Central memory CD8-positive, alpha-beta T cell (primary cell): ENCODE results near the gene DMRTA1.
"Not testable (repeated sequence)": the region's sequence is repeated elsewhere in the genome, so short reads cannot be mapped to it uniquely, and the experiment has no call there.

Experiments
- ATAC-seq: fragments of 150-1000 bp; cut with Tn5 transposase; replicated peaks from 2 replicates; pipeline ENCODE4 v1.10.0; 2022; ENCODE audit warnings: mild to moderate bottlenecking, moderate FRiP score, moderate number of reproducible peaks; ENCODE audit not compliant: poor library complexity, severe bottlenecking; ENCODE audit errors: extremely low read depth
- DNase-seq, 2 donors: peaks; one replicate each; pipeline ENCODE4 v3.0.0; 2021; ENCODE audit warnings: low spot score in 2 of 2
- H3K27ac Mint-ChIP-seq: one replicate; pipeline ENCODE4 v1.8.0; 2022; ENCODE audit warnings: low read depth, mild to moderate bottlenecking, moderate library complexity, mixed read lengths
- H3K27me3 Mint-ChIP-seq: one replicate; pipeline ENCODE4 v1.8.0; 2022; ENCODE audit warnings: mixed read lengths
- H3K36me3 Mint-ChIP-seq: one replicate; pipeline ENCODE4 v1.8.0; 2022; ENCODE audit warnings: mild to moderate bottlenecking, moderate library complexity, mixed read lengths; ENCODE audit not compliant: insufficient read depth
- H3K4me1 Mint-ChIP-seq: one replicate; pipeline ENCODE4 v1.8.0; 2022; ENCODE audit warnings: mixed read lengths
- H3K4me3 Mint-ChIP-seq: one replicate; pipeline ENCODE4 v1.8.0; 2022; ENCODE audit warnings: mild to moderate bottlenecking, moderate library complexity, mixed read lengths
- H3K9me3 Mint-ChIP-seq: one replicate; pipeline ENCODE4 v1.8.0; 2022; ENCODE audit warnings: mixed read lengths

DMRTA1 gene

GRCh38 chr9:22437461-22438067, 9.1 kb upstream of the DMRTA1 start:
- not testable (repeated sequence) for DNase-seq, H3K4me3 Mint-ChIP-seq, H3K27ac Mint-ChIP-seq, ATAC-seq, H3K9me3 Mint-ChIP-seq, H3K4me1 Mint-ChIP-seq, H3K36me3 Mint-ChIP-seq
- H3K27me3 Mint-ChIP-seq, result peaks cover 21% of the 10 kb centered on the region

GRCh38 chr9:22440841-22441240, 5.8 kb upstream of the DMRTA1 start:
- no peak for ATAC-seq
- Mint-ChIP-seq H3K4me3 (no peak overlapping the region), H3K36me3 (no peaks in the 10 kb centered on the region), H3K4me1 (no peaks in the 10 kb centered on the region), H3K9me3 (peaks cover 7% of the 10 kb centered on the region), H3K27ac (no peak overlapping the region), H3K27me3 (peaks cover 44% of the 10 kb centered on the region)
- DNase-seq, result no peak

- Mint-ChIP-seq H3K4me3 (no peak overlapping the region), H3K9me3 (no peaks in the 10 kb centered on the region), H3K27ac (no peak overlapping the region), H3K4me1 (no peaks in the 10 kb centered on the region), H3K36me3 (no peaks in the 10 kb centered on the region), H3K27me3 (peaks cover 74% of the 10 kb centered on the region)
- ATAC-seq (peak; percentile 40), DNase-seq (no peak)
Observed at GRCh38 chr9:22446950-22447617, 460 bp downstream of the DMRTA1 start.

- ATAC-seq (no peak), DNase-seq (no peak)
- H3K4me1 Mint-ChIP-seq, result no peaks in the 10 kb centered on the region
- no peak overlapping the region for H3K27ac Mint-ChIP-seq
- H3K36me3 Mint-ChIP-seq, result no peaks in the 10 kb centered on the region
- H3K4me3 Mint-ChIP-seq, result no peak overlapping the region
- H3K9me3 Mint-ChIP-seq, result no peaks in the 10 kb centered on the region
- H3K27me3 Mint-ChIP-seq, result peaks cover 69% of the 10 kb centered on the region
Observed at GRCh38 chr9:22447618-22448305, 1.1 kb downstream of the DMRTA1 start.

- H3K4me1 Mint-ChIP-seq, result no peaks in the 10 kb centered on the region
- ATAC-seq, result no peak
- H3K36me3 Mint-ChIP-seq, result no peaks in the 10 kb centered on the region
- no peak overlapping the region for H3K27ac Mint-ChIP-seq
- H3K4me3 Mint-ChIP-seq, result no peak overlapping the region
- H3K27me3 Mint-ChIP-seq, result peaks cover 56% of the 10 kb centered on the region
- H3K9me3 Mint-ChIP-seq, result no peaks in the 10 kb centered on the region
- no peak for DNase-seq
Observed at GRCh38 chr9:22449719-22450118, 3.1 kb downstream of the DMRTA1 start.

GRCh38 chr9:22452415-22453010, 5.9 kb downstream of the DMRTA1 start:
- Mint-ChIP-seq H3K36me3 (no peaks in the 10 kb centered on the region), H3K9me3 (no peaks in the 10 kb centered on the region), H3K4me3 (no peak overlapping the region), H3K4me1 (no peaks in the 10 kb centered on the region), H3K27me3 (peaks cover 58% of the 10 kb centered on the region), H3K27ac (no peak overlapping the region)
- DNase-seq (no peak), ATAC-seq (no peak)

GRCh38 chr9:22454016-22454415, 7.4 kb downstream of the DMRTA1 start:
- no peaks in the 10 kb centered on the region for H3K9me3 Mint-ChIP-seq
- H3K27ac Mint-ChIP-seq, result no peak overlapping the region
- H3K36me3 Mint-ChIP-seq, result no peaks in the 10 kb centered on the region
- no peak for ATAC-seq
- H3K27me3 Mint-ChIP-seq, result peaks cover 43% of the 10 kb centered on the region
- no peaks in the 10 kb centered on the region for H3K4me1 Mint-ChIP-seq
- H3K4me3 Mint-ChIP-seq, result no peak overlapping the region
- DNase-seq, result no peak

- ATAC-seq (no peak), DNase-seq (no peak)
- H3K27ac Mint-ChIP-seq, result no peak overlapping the region
- H3K36me3 Mint-ChIP-seq, result no peaks in the 10 kb centered on the region
- no peaks in the 10 kb centered on the region for H3K9me3 Mint-ChIP-seq
- H3K4me1 Mint-ChIP-seq, result no peaks in the 10 kb centered on the region
- H3K4me3 Mint-ChIP-seq, result no peak overlapping the region
- H3K27me3 Mint-ChIP-seq, result peaks cover 38% of the 10 kb centered on the region
Observed at GRCh38 chr9:22455181-22455580, 8.6 kb downstream of the DMRTA1 start.

GRCh38 chr9:22457448-22457847, 10.8 kb downstream of the DMRTA1 start:
- H3K36me3 Mint-ChIP-seq, result no peaks in the 10 kb centered on the region
- no peaks in the 10 kb centered on the region for H3K9me3 Mint-ChIP-seq
- H3K4me1 Mint-ChIP-seq, result no peaks in the 10 kb centered on the region
- no peak overlapping the region for H3K27ac Mint-ChIP-seq
- ATAC-seq (no peak), DNase-seq (no peak)
- H3K4me3 Mint-ChIP-seq, result no peak overlapping the region
- H3K27me3 Mint-ChIP-seq, result peaks cover 28% of the 10 kb centered on the region

- Mint-ChIP-seq H3K9me3 (no peaks in the 10 kb centered on the region), H3K27me3 (no peaks in the 10 kb centered on the region), H3K4me3 (no peak overlapping the region), H3K36me3 (no peaks in the 10 kb centered on the region), H3K4me1 (no peaks in the 10 kb centered on the region), H3K27ac (no peak overlapping the region)
- ATAC-seq (no peak), DNase-seq (no peak)
Observed at GRCh38 chr9:22463205-22463604, 16.6 kb downstream of the DMRTA1 start.

- no peaks in the 10 kb centered on the region for H3K36me3 Mint-ChIP-seq
- H3K27me3 Mint-ChIP-seq, result no peaks in the 10 kb centered on the region
- no peaks in the 10 kb centered on the region for H3K4me1 Mint-ChIP-seq
- no peaks in the 10 kb centered on the region for H3K9me3 Mint-ChIP-seq
- DNase-seq (no peak), ATAC-seq (no peak)
- no peak overlapping the region for H3K27ac Mint-ChIP-seq
- H3K4me3 Mint-ChIP-seq, result no peak overlapping the region
Observed at GRCh38 chr9:22469928-22470544, 23.4 kb downstream of the DMRTA1 start.

- Mint-ChIP-seq H3K27me3 (peaks cover 5% of the 10 kb centered on the region), H3K36me3 (no peaks in the 10 kb centered on the region), H3K4me1 (no peaks in the 10 kb centered on the region), H3K9me3 (peaks cover 27% of the 10 kb centered on the region), H3K4me3 (no peak overlapping the region), H3K27ac (no peak overlapping the region)
- no peak for DNase-seq
- no peak for ATAC-seq
Observed at GRCh38 chr9:22481566-22481965, 34.9 kb downstream of the DMRTA1 start.
